Epithelial cell of proximal tubule (primary cell): ENCODE results near the gene CRACDL. TPM values are rescaled to one million over a fixed set of nuclear protein-coding genes. Genes with fewer than 3 reads are reported as not detected.

Experiments used
- DNase-seq: peaks from one replicate; pipeline ENCODE4 v3.0.0-alpha.2; 2011; ENCODE audit warnings: low read depth
- H3K4me3 ChIP-seq: 2 replicates; pipeline ENCODE4 v1.5.1; 2011; ENCODE audit warnings: low read depth, mild to moderate bottlenecking, low read length
- CTCF ChIP-seq: conservative IDR thresholded peaks from 2 replicates; pipeline ENCODE4 v1.5.1; 2012; ENCODE audit warnings: low read depth, mild to moderate bottlenecking, low read length
- total RNA-seq: library from RNA; depleted of rRNA; stranded (reverse); fragments of >200 nt; gene quantifications from 2 replicates; pipeline ENCODE4 v1.2.3, GENCODE V29; 2015

Gene CRACDL
- total RNA-seq, 1 donor from 2014 or later: 1.0 TPM

GRCh38 chr2:98832172-98832571 is 103.9 kb downstream of the CRACDL start:
- no peak overlapping the region for H3K4me3 ChIP-seq
- DNase-seq: no peak
- no peak for TF ChIP-seq CTCF

- H3K4me3 ChIP-seq: no peak overlapping the region
- TF ChIP-seq CTCF: no peak
- DNase-seq: no peak
Measured at GRCh38 chr2:98830571-98831145, 105.4 kb downstream of the CRACDL start.

GRCh38 chr2:98829581-98830270 is 106.3 kb downstream of the CRACDL start:
- TF ChIP-seq CTCF: no peak
- H3K4me3 ChIP-seq: no peak overlapping the region
- no peak for DNase-seq

- no peak for DNase-seq
- H3K4me3 ChIP-seq: no peak overlapping the region
- no peak for TF ChIP-seq CTCF
Measured at GRCh38 chr2:98828793-98829371, 107.1 kb downstream of the CRACDL start.

GRCh38 chr2:98828369-98828744 is 107.7 kb downstream of the CRACDL start:
- no peak for TF ChIP-seq CTCF
- H3K4me3 ChIP-seq: no peak overlapping the region
- no peak for DNase-seq

GRCh38 chr2:98827625-98828368 is 108.2 kb downstream of the CRACDL start:
- H3K4me3 ChIP-seq: no peak overlapping the region
- TF ChIP-seq CTCF: no peak
- no peak for DNase-seq
